GM12872 (cell line): ENCODE measurements around the gene CNGA3.

Source experiments
- CTCF ChIP-seq: IDR thresholded peaks from 3 replicates; pipeline ENCODE4 v1.5.1; 2011; ENCODE audit warnings: low read depth, mild to moderate bottlenecking, low read length, moderate library complexity; ENCODE audit not compliant: insufficient read depth

CNGA3 gene

GRCh38 chr2:98355881-98356280 is 9.6 kb downstream of the CNGA3 start:
- no peak for TF ChIP-seq CTCF

GRCh38 chr2:98356729-98357128 is 10.5 kb downstream of the CNGA3 start:
- TF ChIP-seq CTCF = no peak

GRCh38 chr2:98357849-98358248 is 11.6 kb downstream of the CNGA3 start:
- TF ChIP-seq CTCF = no peak

- no peak for TF ChIP-seq CTCF
These were observed 13.7 kb downstream of the CNGA3 start for GRCh38 chr2:98359986-98360385.

- no peak for TF ChIP-seq CTCF
These were observed 21.5 kb downstream of the CNGA3 start for GRCh38 chr2:98367721-98368120.

- TF ChIP-seq CTCF = no peak
These were observed 23.5 kb downstream of the CNGA3 start for GRCh38 chr2:98369710-98370239.

GRCh38 chr2:98372121-98372520 is 25.9 kb downstream of the CNGA3 start:
- no peak for TF ChIP-seq CTCF
